Measurements from ENCODE around the gene JMJD7. TPM values are rescaled to one million over a fixed set of nuclear protein-coding genes. Genes with fewer than 3 reads are reported as not detected.

JMJD7 gene
- total RNA-seq, 1 donor from 2014 or later = 26.6 TPM

GRCh38 chr15:41806291-41807181 is 21.4 kb upstream of the JMJD7 start:
- no peak overlapping the region for H3K27ac Mint-ChIP-seq (ENCODE audit: unreplicated experiment)
- H3K36me3 Mint-ChIP-seq (ENCODE audit: unreplicated experiment) = no peaks in the 10 kb centered on the region
- H3K27me3 Mint-ChIP-seq (ENCODE audit: unreplicated experiment) = peaks cover 2% of the 10 kb centered on the region
- H3K4me3 Mint-ChIP-seq (ENCODE audit: unreplicated experiment) = no peak overlapping the region
- no peak for DNase-seq
- peaks cover 2% of the 10 kb centered on the region for H3K9me3 Mint-ChIP-seq (ENCODE audit: unreplicated experiment)
- TF ChIP-seq CTCF (IDR thresholded peaks at IDR 0.05; ENCODE audit: partially characterized antibody, unreplicated experiment) = no peak
- peaks cover 2% of the 10 kb centered on the region for H3K4me1 Mint-ChIP-seq (ENCODE audit: low read depth, unreplicated experiment)

GRCh38 chr15:41809121-41809520 is 18.8 kb upstream of the JMJD7 start:
- H3K36me3 Mint-ChIP-seq (ENCODE audit: unreplicated experiment) = no peaks in the 10 kb centered on the region

GRCh38 chr15:41809526-41810220 is 18.2 kb upstream of the JMJD7 start:
- no peak for TF ChIP-seq CTCF (IDR thresholded peaks at IDR 0.05; ENCODE audit: partially characterized antibody, unreplicated experiment)
- Mint-ChIP-seq H3K4me3 (ENCODE audit: unreplicated experiment) (no peak overlapping the region), H3K9me3 (ENCODE audit: unreplicated experiment) (peaks cover 2% of the 10 kb centered on the region), H3K4me1 (ENCODE audit: low read depth, unreplicated experiment) (peaks cover 2% of the 10 kb centered on the region), H3K36me3 (ENCODE audit: unreplicated experiment) (no peaks in the 10 kb centered on the region), H3K27me3 (ENCODE audit: unreplicated experiment) (peaks cover 2% of the 10 kb centered on the region), H3K27ac (ENCODE audit: unreplicated experiment) (no peak overlapping the region)
- no peak for DNase-seq

More at GRCh38 chr15:41809121-41809520, 18.8 kb upstream of the JMJD7 start:
- TF ChIP-seq CTCF (IDR thresholded peaks at IDR 0.05; ENCODE audit: partially characterized antibody, unreplicated experiment) = no peak
- no peak overlapping the region for H3K4me3 Mint-ChIP-seq (ENCODE audit: unreplicated experiment)
- H3K9me3 Mint-ChIP-seq (ENCODE audit: unreplicated experiment) = peaks cover 2% of the 10 kb centered on the region
- peaks cover 2% of the 10 kb centered on the region for H3K4me1 Mint-ChIP-seq (ENCODE audit: low read depth, unreplicated experiment)
- DNase-seq = no peak
- peaks cover 2% of the 10 kb centered on the region for H3K27me3 Mint-ChIP-seq (ENCODE audit: unreplicated experiment)
- no peak overlapping the region for H3K27ac Mint-ChIP-seq (ENCODE audit: unreplicated experiment)

DNA sequence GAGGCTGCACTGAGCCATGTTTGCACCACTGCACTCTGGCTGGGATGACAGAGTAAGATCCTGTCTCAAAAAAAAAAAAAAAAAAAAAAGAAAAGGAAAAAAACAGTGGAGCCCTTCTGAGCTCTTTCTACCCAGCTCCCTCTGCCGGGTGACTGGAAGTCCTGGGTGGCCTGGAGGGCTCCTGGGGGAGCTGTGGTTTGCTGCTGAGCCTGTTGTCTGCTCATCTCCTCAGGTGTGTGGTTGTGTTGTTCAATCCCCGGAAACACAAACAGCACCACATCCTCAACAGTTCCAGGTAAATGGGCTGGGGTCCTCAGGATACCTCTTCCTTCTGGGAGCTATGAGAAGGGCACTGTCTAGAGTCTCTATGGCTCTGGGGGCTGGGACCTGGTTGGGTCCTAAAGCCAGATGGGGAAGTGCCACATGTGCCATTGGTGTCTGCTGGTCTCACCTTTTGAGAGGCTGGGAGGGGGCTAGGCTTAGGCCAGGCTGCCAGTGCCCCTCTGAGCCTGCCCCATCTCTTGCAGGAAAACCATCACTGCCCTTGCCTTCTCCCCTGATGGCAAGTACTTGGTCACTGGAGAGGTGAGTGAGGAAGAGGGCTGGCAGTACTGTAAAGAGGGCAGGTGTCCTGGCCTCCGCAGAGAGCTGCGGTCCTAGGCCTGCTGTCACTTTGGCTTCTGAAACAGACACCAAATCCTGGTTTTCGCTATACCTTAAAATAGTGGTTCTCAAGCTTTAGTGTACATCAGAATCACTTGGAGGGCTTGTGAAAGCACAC is 17.1 kb upstream of the JMJD7 start:
- TF ChIP-seq CTCF (IDR thresholded peaks at IDR 0.05; ENCODE audit: partially characterized antibody, unreplicated experiment) = no peak
- Mint-ChIP-seq H3K36me3 (ENCODE audit: unreplicated experiment) (no peaks in the 10 kb centered on the region), H3K27me3 (ENCODE audit: unreplicated experiment) (peaks cover 2% of the 10 kb centered on the region), H3K4me1 (ENCODE audit: low read depth, unreplicated experiment) (peaks cover 2% of the 10 kb centered on the region), H3K4me3 (ENCODE audit: unreplicated experiment) (no peak overlapping the region), H3K9me3 (ENCODE audit: unreplicated experiment) (peaks cover 2% of the 10 kb centered on the region), H3K27ac (ENCODE audit: unreplicated experiment) (no peak overlapping the region)
- DNase-seq = no peak
